Suppressor macrophage treated with lipopolysaccharide for 4 hours (primary cell): ENCODE results near the gene PRDM5.

ENCODE experiments used
- DNase-seq: peaks from one replicate; pipeline ENCODE4 v3.0.0-alpha.2; 2020

The PRDM5 gene

DNA sequence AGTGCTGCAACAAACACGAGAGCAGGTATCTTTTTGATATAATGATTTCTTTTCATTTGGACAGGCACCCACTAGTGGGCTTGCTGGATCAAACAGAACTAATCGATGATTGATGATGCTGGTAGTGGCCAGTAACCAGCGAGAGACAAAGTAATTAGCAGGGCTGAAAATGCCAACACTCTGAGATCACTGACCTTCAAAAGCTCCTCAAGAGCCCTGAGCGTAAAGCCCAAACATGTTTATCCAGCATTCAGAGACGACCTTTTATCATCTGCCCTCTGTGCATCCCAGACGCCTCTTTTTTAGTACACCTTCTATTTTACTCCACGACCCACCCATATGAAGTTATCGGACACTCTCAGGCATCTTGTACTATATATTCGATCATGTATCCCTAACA, 186.2 kb downstream of the PRDM5 start:
- no peak for DNase-seq

GRCh38 chr4:120733968-120734367, 188.6 kb downstream of the PRDM5 start:
- no peak for DNase-seq

DNA sequence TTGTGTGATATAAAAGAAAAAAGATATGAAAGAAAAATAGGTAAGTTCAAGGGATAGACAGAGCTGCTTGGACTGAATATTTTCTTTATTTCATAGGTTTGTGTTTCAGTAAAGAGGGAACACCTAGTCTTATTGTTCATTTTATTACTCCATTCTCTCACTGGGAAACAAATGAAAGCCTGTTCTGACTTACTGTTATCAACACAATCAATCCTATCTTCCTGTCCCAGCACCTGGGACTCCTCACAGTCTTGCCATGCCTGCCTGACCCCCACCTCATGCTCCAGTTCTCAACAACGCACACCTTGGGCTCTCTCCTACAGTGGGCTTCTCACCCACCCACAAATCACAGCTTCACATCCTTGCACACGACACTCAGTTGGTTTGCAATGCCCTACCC, 189.5 kb downstream of the PRDM5 start:
- DNase-seq: no peak

DNA sequence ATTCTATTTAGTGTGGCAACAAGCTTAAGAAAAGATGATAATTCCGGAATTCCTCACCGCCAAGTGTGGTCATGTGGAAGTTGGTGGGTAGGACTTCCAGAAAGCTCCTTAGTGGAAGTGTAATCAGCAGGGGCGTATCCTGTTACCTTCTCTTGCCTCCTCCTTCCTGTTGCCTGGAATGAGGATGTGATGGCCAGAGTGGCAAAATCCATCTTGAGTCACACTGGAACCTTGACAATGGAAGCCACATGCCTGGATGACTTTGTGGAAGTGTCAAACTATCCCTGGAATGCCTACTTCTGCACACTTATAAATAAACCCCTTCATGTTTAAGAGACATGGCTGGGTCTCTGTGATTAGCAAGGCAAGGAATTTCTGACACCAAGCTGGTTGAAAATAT, 191.0 kb downstream of the PRDM5 start:
- DNase-seq: no peak

DNA sequence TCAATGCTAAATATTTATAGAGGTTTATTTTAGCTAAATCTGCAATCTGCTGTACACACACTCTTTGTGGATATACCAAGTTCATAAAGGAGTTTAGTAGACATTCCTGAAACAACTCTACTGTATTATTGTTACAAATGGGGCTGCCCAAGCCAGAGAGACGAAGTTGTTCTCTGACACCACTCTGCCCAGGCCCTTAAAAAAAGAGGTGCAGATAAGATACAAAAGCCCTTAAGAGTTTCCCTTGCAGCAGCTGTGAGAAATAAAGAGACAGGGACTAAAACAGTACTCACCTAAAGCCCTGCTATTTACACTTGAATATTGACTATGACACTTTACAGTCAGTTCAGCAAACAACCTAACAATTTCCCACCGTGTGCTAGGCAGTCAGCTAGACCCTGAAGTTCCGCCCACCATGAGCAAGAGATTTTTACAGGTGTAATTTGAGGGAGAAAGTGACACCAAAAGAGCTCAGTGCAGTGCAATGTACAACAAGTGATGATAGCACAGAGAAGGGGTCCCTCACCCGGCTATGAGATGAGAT, 191.7 kb downstream of the PRDM5 start:
- no peak for DNase-seq

DNA sequence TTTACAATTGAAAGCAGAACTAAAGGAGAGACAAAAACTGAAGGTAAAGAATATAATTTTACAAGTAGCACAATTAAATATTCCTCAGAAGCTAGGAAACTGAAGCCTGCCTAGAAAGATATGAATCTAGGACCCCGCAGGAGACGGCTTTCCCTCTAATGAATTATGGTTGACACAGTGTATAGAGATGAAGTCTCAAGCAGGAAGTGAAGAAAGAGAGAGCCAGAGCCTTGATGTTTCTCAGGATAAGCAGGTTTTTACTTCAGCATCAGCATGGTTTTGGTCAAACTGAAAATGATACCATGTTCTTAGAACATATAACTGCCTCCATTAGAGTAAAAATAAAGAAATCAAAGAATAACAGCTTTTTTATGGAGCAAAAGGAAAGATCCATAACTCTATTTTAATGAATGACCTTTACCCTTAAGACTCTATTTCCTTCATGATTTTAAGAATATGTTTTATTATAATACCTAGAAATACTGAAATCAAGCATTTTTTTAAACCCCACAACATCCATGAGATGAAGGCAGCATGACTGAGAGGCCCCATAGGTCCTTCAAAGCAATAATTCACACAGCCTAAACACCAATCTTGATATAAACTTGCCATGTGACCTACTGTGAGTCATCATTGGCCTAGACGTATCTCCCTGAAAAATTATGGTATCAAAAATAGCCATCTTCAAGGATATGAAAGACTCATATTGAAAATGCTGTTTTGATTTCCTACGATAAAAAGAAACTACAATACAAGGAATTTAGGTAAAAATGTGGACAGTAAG, 193.4 kb downstream of the PRDM5 start:
- no peak for DNase-seq

DNA sequence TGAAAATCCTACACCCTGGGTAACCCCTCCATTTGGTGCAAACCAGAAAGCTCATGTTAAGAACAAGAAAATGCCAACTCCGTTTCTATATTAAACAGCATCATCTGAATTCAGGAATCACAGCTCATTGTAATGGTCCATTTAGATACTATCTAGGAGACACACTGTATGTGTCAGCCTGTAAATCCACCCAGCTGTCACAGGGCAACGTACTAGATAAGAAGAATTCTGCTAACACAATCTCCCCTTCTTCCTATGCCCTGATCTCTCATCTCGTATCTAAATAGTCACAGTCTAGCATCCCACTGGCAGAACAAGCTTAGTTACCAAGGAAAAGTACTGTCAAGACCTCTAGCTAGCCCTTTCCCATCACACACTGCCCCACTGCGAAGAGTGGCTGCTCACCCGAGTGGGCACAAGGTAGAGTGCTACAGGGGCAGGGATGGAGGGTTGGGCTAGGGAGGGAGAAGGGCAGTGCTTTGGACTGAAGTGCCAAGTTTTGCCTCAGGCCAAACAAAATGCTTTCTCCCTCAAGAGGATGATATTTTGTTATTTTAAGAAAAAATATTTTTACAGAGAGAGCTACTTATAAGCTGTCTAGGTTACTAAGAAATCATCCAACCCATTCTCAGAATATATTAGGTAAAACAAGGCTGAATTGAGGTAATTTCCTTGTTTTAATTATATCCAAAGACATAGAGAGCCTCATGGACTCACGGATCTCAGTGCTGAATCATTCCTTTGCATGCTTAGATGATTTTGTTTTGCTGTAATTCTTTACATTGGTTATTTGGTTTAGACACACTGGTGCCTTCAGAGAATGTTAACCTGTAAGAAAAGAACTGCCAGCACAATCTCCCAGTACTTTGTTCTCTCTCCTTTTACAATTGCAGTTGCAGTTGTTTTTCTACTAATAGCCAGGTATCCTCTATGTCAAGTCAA, 196.6 kb downstream of the PRDM5 start:
- no peak for DNase-seq

- DNase-seq: no peak
Measured at GRCh38 chr4:120724656-120725055, 197.9 kb downstream of the PRDM5 start.

GRCh38 chr4:120723986-120724385, 198.5 kb downstream of the PRDM5 start:
- DNase-seq: no peak

GRCh38 chr4:120723105-120723504, 199.4 kb downstream of the PRDM5 start:
- DNase-seq: no peak

GRCh38 chr4:120722655-120723054, 199.9 kb downstream of the PRDM5 start:
- no peak for DNase-seq

- no peak for DNase-seq
Measured at GRCh38 chr4:120720354-120720934, 202.1 kb downstream of the PRDM5 start.

DNA sequence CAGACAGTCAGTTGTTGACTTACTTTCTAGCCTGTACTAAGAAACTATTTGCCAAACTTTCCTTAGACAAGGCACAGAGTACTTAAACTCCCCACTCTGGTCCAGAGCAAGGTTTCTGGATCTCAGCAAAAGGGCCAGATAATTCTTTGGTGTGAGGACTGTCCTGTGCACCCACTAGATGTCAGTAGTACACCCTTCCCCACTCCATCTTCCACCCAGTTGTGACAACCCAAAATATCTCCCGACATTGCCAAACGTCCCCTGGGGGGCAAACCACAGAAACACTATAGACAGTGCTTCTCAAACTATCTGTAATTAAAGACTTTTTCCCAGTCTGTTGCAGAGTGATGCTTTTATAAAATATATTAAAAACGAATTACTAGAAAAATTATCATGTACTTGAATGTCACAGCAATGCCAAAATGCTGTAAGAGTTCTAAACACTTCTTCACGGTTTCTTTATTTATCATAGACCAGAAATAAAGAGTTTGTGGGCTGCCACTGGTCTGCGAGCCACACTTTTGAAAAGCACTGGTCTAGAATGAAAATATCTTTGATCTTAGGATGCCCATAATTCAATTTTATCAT, 203.5 kb downstream of the PRDM5 start:
- DNase-seq: peak; percentile 16

DNA sequence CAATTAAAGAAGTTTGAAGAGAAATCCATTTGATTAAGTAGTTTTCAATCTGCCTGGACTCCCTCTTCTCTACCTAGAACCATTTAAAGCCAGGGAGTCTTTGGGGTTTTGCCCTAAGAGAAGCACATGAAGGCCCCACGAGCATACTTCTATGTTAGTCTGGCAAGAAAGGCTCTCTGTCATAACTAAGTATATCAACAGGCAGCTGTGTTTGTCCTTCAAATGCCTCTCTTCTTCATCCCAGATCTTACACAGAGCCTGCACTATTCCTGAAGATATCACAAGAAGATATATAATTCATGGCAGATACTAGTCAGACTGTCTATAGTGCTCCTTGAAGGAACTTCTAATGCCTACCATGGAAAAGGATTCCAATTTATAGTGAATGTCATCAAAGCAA, 206.2 kb downstream of the PRDM5 start:
- DNase-seq: no peak

- no peak for DNase-seq
Measured at GRCh38 chr4:120714417-120715010, 208.0 kb downstream of the PRDM5 start.

DNA sequence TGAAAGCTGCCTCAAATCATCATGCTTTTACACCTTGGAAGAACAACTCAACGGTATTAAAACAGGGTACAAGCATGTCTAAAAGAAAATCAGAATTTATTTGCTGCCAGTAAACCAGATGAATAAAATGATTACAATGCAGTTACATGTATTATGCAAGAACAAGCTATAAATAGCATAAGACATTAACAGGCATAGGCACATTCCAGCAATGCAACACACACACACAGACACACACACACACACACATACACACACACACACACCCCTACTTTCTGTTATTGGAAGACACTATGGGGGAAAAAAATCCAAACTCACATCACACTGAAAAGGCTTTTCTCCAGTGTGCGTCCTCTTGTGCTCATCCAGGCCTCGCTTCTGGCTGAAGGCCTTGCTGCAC, 212.5 kb downstream of the PRDM5 start:
- DNase-seq: no peak

DNA sequence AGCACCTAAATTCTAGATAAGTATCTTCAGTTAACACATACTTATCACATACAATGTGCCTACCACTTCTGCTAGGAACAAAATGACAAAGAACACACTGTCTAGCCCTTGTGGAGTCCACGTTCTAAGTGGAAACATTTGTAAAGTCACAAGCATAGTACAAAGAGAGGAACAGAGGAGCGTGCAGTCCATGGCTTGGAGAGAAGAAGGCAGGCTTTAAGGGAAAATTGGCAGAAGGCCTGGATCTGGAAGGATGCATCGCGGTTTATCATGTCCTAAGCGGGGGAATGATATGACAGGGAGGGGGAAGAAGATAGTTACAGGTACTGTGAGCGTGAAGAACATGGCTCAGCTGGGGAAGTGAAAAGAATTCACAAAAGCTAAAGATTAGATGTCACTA, 218.0 kb downstream of the PRDM5 start:
- no peak for DNase-seq

DNA sequence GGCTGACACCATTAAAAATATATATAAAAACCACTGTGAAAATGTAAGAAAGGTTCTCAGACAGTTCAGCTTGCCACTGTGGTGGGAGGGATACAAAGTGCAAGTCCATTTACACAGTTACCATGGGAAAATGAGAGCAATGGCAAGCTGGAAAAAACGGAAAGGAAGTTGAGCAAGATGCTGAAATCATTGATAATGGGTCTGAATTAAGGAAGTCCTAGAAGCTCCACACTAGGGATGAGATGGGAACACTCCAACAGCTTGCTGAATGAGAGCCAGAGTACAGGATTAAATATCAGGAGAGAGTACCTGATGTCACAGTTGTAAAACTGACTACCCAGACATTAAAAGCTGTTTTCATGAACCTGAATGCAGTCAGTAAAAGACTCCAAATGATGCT, 218.6 kb downstream of the PRDM5 start:
- peak; percentile 18 for DNase-seq

GRCh38 chr4:120699354-120699753, 223.2 kb downstream of the PRDM5 start:
- no peak for DNase-seq

DNA sequence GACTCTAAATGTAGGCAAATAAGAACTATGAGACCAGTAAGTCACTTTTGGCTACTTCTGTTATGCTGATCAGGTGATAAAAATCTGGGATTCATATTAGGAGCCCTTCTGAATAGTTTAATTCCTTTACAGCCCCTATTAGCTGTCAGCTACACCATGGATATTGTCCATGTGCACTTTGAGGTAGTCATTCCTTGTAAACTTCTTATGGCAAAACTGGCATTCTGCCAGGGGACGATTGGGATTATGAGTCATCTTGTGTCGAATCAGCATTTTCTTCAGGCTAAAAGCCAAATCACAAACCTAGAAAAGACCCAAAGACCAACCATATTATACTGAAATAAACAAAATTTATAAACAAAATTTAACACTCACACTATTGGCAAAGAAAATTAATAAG, 227.6 kb downstream of the PRDM5 start:
- DNase-seq: no peak

- DNase-seq: no peak
Measured at GRCh38 chr4:120693816-120694215, 228.7 kb downstream of the PRDM5 start.

DNA sequence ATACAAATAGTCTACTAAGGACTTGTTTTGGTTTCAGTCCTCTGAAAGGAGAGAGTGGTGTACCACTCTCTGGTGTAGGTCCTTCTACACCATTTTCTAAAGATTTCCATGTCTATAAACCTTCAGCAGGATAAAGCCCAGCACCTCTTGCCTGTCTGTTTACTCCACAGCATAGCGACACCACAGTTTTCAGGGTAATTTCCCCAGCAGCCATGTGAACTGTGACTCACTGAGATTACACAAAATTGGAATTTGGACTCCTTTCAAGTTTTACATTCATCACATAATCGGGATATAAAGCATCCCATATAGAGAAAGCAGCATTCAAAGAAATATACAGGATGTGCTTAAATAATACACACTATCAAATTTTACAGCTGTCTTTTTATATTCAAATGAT, 229.6 kb downstream of the PRDM5 start:
- peak; percentile 71 for DNase-seq

GRCh38 chr4:120691536-120691935, 231.0 kb downstream of the PRDM5 start:
- no peak for DNase-seq
